Muscle layer of colon (tissue), 2 donors: ENCODE data around the gene SCN7A.
"Not testable (repeated sequence)": the region's sequence is repeated elsewhere in the genome, so short reads cannot be mapped to it uniquely, and the experiment has no call there.

Experiments used
- H3K27ac ChIP-seq: one replicate; pipeline ENCODE4 v1.7.0; 2013; ENCODE audit warnings: low read depth, mild to moderate bottlenecking, low read length, moderate library complexity
- H3K27me3 ChIP-seq, 2 donors: one replicate each; pipeline ENCODE4 v1.7.0; 2013; ENCODE audit warnings: low read length in 2 of 2, mild to moderate bottlenecking in 2 of 2; ENCODE audit not compliant: insufficient read depth in 2 of 2, control insufficient read depth in 1 of 2
- H3K36me3 ChIP-seq: one replicate; pipeline ENCODE4 v1.7.0; 2013; ENCODE audit warnings: mild to moderate bottlenecking, low read length; ENCODE audit not compliant: insufficient read depth
- H3K4me1 ChIP-seq: one replicate; pipeline ENCODE4 v1.7.0; 2013; ENCODE audit warnings: mild to moderate bottlenecking, low read length; ENCODE audit not compliant: insufficient read depth
- H3K4me3 ChIP-seq, 2 donors: one replicate each; pipeline ENCODE4 v1.7.0; 2013; ENCODE audit warnings: low read length in 2 of 2, low read depth in 1 of 2, mild to moderate bottlenecking in 1 of 2, moderate library complexity in 1 of 2
- H3K9ac ChIP-seq: one replicate; pipeline ENCODE4 v1.7.0; 2013; ENCODE audit warnings: low read length
- H3K9me3 ChIP-seq: one replicate; pipeline ENCODE4 v1.7.0; 2013; ENCODE audit warnings: mild to moderate bottlenecking, low read length
- donor health status: abdominal sarcoma.
- donor health status: Adenocarcinoma of cecum.

SCN7A gene

DNA sequence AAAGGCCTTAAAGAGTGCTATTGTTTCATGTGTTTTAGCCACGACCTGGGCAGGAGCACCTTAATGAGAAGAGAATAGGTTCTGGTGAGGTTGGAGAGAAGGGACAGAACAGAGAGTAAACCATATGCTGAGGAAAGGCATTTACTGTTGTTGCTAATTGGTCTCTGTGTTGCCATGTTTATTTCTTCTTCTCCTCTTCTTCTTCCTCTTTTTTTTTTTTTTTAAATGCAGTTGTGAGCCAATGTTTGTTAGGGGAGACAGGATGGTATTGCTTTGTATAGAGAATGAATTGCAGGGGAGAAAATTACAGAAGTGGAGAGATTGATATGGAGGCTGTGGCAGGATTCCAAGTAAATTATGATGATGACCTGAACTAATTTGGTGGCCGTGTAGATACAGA is 120.9 kb downstream of the SCN7A start:
- no peaks in the 10 kb centered on the region for H3K9me3 ChIP-seq
- no peak overlapping the region for H3K4me3 ChIP-seq

DNA sequence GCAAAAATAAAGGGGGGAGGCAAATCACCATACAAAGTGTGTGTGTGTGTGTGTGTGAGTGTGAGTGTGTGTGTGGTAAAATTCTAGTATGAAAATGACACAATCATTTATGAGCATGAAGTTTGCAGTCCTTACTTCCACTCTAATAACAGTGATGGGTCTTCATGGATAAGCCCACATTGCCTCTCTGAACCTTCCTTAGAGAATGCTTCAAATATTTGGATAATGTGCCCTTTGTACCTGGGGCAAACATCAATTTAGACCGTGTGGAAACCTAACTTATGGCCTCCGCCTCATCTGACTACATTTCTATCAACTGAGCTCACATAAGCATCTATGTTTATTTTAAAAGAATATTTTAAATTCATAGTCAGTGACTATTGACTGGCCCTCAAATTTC is 122.0 kb downstream of the SCN7A start:
- Histone ChIP-seq H3K27me3 (no peaks in the 10 kb centered on the region), H3K9ac (no peak overlapping the region), H3K4me3 (no peak overlapping the region), H3K36me3 (no peaks in the 10 kb centered on the region), H3K27ac (no peak overlapping the region), H3K4me1 (peaks cover 9% of the 10 kb centered on the region), H3K9me3 (no peaks in the 10 kb centered on the region)

More for the DNA sequence above, 120.9 kb downstream of the SCN7A start:
- H3K27me3 ChIP-seq: no peaks in the 10 kb centered on the region
- H3K9ac ChIP-seq: no peak overlapping the region
- H3K4me1 ChIP-seq: peaks cover 9% of the 10 kb centered on the region
- no peak overlapping the region for H3K27ac ChIP-seq
- H3K36me3 ChIP-seq: no peaks in the 10 kb centered on the region

DNA sequence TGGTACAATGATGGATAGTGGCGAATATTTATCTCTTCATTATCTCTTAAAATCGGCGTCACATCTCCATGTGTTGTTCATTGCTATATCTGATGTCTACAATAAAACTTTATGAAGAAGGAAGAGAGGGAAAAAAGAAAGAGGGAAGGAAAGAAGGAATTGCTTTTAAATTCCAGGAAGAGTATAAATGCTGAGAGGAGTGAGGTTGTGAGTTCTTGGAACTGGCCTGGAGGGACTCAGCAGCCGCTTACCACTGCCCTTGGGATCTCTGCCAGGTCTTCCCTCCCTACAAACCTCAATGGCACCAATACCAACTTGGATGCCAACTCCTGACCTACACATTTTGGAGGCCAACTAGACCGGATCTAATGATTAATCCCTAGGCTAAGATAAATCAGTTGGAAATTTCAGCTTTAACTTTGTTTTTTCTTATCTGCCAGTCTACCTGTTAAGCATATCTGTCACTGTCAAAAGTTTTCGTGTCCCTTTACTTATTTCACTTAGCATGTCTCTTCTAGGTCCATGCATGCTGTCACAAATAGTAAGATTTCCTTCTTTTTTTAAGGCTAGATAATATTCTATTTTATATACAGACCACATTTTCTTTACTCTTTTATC is 128.1 kb downstream of the SCN7A start:
- Histone ChIP-seq H3K4me1 (no peaks in the 10 kb centered on the region), H3K27me3 (no peaks in the 10 kb centered on the region), H3K9me3 (no peaks in the 10 kb centered on the region), H3K27ac (no peak overlapping the region), H3K4me3 (no peak overlapping the region), H3K36me3 (no peaks in the 10 kb centered on the region), H3K9ac (no peak overlapping the region)

DNA sequence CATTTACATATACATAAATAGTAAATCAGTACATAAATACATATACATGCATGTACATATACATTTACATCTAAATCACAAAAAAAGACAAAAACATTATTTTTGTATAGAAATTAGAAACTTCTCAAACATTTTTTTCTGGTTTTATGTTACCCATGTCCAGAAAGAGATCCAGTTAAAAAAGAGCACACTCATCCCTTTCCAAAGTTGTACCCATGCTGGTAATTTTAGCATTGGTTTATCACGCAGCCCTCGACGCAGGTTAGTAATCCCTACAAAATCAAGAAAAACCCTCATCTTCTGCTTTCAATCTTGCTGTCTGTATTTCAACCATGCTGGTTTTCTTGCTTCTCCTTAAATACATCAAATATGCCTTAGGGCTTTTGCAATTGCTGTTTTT is 128.8 kb downstream of the SCN7A start:
- Histone ChIP-seq H3K9me3 (no peaks in the 10 kb centered on the region), H3K9ac (no peak overlapping the region), H3K4me3 (no peak overlapping the region), H3K27ac (no peak overlapping the region), H3K4me1 (no peaks in the 10 kb centered on the region), H3K36me3 (no peaks in the 10 kb centered on the region), H3K27me3 (no peaks in the 10 kb centered on the region)

DNA sequence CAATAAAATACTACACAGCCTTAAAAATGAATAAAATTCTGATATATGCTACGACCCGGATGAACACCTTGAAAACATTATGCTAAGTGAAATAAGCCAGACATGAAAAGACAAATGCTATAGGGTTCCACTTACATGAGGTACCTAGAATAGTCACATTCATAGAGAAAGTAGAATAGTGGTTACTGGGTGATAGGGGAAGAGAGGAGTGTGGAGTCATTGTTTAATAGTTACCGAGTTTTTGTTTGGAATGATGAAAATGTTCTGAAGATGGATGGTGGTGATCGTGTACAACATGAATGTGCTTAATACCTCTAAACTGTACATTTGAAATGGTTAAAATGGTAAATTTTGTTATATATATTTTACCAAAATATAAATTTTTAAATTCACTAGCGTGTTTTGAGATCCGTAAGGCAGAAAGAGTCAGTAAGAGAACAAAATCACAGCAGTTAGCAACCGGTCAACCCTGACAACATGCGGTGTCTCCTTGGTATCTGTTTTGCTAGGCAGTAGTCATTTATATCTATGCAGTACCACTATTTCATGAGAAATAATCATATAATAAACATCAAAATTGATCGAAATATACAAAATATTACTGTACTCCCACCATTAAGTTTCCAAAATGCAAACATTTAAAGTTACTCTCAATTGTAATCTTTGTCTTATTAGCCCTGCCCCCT is 129.4 kb downstream of the SCN7A start:
- H3K27me3 ChIP-seq: no peaks in the 10 kb centered on the region
- no peaks in the 10 kb centered on the region for H3K4me1 ChIP-seq
- H3K27ac ChIP-seq: no peak overlapping the region

DNA sequence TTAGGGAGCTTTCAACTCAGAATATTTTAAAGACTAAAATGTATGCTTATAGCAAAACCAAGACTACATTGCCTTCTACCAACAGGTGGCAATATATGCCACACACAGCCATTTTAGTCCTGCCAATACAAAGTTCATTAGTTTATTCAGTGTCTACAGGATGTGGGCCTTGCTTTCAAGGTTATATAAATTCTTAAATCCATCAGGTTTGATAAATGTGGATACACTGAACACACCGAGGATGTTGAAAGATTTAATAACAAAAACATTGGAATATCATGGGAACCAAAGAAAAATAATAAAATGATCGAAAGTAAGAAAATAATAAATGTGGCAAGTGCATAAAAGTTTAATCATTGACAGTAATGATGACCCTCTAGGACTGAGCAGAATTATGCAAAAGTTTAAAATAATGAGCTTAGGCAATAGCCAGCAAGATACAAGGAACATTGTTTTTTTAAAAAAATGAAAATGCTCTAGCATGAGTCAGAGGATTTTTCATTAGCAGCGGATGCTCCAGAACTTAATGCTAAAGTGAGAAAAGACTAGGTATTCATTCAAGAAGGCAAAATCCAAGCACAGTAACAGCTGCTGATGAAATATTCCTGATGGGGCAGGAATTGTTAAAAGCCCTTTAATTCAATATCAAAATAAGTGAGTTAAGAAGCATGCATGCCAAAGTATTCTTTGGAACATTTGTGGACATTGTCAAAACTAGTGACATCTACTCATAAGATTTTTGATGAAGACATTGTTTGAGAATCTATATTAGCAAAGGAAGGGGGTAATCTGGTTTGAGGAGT is 132.5 kb downstream of the SCN7A start:
- peaks cover 6% of the 10 kb centered on the region for H3K4me1 ChIP-seq
- no peak overlapping the region for H3K9ac ChIP-seq
- no peaks in the 10 kb centered on the region for H3K27me3 ChIP-seq
- no peak overlapping the region for H3K4me3 ChIP-seq
- no peaks in the 10 kb centered on the region for H3K9me3 ChIP-seq
- H3K27ac ChIP-seq: no peak overlapping the region
- H3K36me3 ChIP-seq: no peaks in the 10 kb centered on the region

More for the DNA sequence above, 129.4 kb downstream of the SCN7A start:
- Histone ChIP-seq H3K9ac (no peak overlapping the region), H3K36me3 (no peaks in the 10 kb centered on the region), H3K9me3 (no peaks in the 10 kb centered on the region), H3K4me3 (no peak overlapping the region)

DNA sequence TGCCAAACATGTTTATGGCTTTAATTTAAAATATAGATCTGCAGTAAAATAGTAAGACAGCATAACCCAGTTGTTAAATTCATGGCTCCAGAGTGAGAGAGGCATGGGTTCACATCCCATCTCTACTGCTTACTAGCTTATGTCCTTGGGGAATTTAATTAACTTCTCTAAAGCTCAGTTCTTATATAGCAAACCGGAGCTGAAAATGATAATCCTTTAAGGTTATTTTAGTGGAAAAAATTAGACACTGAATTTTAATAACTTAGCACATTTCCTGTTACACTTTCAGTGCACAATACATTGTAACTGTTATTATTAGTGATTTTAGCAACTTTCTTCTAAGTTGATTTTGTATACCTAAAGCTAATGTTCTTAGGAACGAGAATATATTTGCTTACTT is 133.1 kb downstream of the SCN7A start:
- H3K9me3 ChIP-seq: no peaks in the 10 kb centered on the region
- no peaks in the 10 kb centered on the region for H3K36me3 ChIP-seq
- H3K27me3 ChIP-seq: no peaks in the 10 kb centered on the region
- no peak overlapping the region for H3K4me3 ChIP-seq
- no peak overlapping the region for H3K9ac ChIP-seq
- H3K4me1 ChIP-seq: peaks cover 6% of the 10 kb centered on the region
- no peak overlapping the region for H3K27ac ChIP-seq

DNA sequence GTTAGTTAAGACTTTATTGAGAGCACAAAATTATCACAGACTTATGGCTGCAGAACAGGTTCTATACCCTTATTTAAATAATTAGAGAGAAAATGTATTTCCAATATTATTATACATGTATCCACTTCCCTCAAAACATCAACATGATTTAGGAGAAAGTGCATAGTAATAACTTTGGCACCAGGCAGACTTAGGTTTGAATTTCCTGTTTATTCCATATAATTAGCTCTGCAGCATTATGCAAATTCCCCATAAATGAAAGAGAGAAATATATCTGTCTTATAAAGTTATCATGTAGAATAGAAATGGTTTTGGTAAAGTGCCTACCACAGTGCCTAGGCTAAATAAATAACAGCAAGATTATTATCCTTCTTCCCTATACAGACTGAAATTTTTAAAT is 133.6 kb downstream of the SCN7A start:
- H3K9ac ChIP-seq: no peak overlapping the region
- H3K4me1 ChIP-seq: peaks cover 6% of the 10 kb centered on the region
- no peaks in the 10 kb centered on the region for H3K36me3 ChIP-seq
- no peaks in the 10 kb centered on the region for H3K9me3 ChIP-seq
- no peak overlapping the region for H3K4me3 ChIP-seq
- no peak overlapping the region for H3K27ac ChIP-seq
- H3K27me3 ChIP-seq: no peaks in the 10 kb centered on the region

DNA sequence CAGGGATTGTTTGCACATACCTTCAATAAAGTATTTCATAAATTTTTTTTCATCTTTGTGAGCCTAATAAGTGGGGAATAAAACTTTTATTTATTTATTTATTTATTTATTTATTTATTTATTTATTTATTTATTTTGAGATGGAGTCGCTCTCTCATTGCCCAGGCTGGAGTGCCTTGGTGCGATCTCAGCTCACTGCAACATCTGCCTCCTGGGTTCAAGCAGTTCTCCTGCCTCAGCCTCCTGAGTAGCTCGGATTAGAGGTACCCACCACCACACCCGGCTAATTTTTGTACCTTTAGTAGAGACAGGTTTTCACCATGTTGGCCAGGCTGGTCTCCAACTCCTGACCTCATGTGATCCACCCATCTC is 136.1 kb downstream of the SCN7A start:
- H3K9me3 ChIP-seq, H3K4me1 ChIP-seq, H3K4me3 ChIP-seq, H3K27me3 ChIP-seq, H3K9ac ChIP-seq, H3K27ac ChIP-seq, H3K36me3 ChIP-seq: not testable (repeated sequence)

DNA sequence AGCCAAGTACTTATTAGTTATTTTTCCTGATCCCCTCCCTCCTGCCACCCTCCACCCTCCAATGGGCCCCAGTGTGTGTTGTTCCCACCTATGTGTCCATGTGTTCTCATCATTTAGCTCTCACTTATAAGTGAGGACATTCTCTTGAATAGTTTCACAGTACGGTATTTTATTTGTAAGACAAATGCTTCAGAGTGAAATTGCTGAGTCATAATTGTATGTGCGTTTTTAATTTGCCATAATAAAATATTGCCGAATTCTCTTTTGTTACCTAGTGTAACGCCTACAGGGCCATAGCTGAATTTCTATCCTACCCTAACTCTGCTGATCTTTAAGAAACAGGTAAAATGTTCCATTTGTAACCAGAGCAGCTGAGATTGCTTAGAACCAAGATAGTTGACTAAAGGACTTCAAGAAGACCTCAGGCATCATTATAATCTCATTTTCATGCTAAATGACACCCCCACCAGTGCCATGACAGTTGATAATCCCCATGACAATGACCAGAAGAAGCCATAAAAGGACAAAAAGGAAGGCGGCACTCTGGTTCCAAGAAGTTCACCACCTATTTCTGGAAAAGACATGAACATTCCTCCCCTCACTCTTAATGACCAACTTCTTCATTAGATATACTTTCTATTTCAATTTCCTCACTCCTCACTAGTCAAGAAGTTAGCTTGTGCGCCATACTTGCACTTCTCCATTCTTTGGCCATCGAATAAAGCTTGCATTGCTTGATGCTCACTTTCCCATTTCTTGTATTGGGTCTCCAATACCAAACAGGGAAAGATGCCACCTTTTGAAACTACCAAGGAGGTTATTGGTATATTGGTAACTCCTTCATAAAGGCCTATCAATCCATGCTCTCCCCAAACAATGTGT is 136.7 kb downstream of the SCN7A start:
- H3K9ac ChIP-seq: no peak overlapping the region
- H3K27ac ChIP-seq: no peak overlapping the region
- no peaks in the 10 kb centered on the region for H3K27me3 ChIP-seq
- H3K9me3 ChIP-seq: no peaks in the 10 kb centered on the region
- peaks cover 6% of the 10 kb centered on the region for H3K4me1 ChIP-seq
- H3K4me3 ChIP-seq: no peak overlapping the region
- no peaks in the 10 kb centered on the region for H3K36me3 ChIP-seq
